ENCODE data around the gene PLCG1.

GRCh38 chr20:41094353-41095055 is 42.8 kb upstream of the PLCG1 start:
- TF ChIP-seq, protein P1, sequence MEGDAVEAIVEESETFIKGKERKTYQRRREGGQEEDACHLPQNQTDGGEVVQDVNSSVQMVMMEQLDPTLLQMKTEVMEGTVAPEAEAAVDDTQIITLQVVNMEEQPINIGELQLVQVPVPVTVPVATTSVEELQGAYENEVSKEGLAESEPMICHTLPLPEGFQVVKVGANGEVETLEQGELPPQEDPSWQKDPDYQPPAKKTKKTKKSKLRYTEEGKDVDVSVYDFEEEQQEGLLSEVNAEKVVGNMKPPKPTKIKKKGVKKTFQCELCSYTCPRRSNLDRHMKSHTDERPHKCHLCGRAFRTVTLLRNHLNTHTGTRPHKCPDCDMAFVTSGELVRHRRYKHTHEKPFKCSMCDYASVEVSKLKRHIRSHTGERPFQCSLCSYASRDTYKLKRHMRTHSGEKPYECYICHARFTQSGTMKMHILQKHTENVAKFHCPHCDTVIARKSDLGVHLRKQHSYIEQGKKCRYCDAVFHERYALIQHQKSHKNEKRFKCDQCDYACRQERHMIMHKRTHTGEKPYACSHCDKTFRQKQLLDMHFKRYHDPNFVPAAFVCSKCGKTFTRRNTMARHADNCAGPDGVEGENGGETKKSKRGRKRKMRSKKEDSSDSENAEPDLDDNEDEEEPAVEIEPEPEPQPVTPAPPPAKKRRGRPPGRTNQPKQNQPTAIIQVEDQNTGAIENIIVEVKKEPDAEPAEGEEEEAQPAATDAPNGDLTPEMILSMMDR (IDR thresholded peaks at IDR 0.05; ENCODE audit: poor library complexity, severe bottlenecking): no peak
- TF ChIP-seq EP300 (conservative IDR thresholded peaks at IDR 0.05; ENCODE audit: poor library complexity, severe bottlenecking) (no peak), RAD21 (conservative IDR thresholded peaks at IDR 0.05) (no peak), SMC3 (conservative IDR thresholded peaks at IDR 0.05; ENCODE audit: poor library complexity) (no peak), POLR2AphosphoS5 (IDR thresholded peaks at IDR 0.05) (no peak), EZH2 (IDR thresholded peaks at IDR 0.05; ENCODE audit: borderline replicate concordance, insufficient read depth, low read length, poor library complexity, severe bottlenecking) (no peak), TAF1 (IDR thresholded peaks at IDR 0.05; ENCODE audit: low read depth) (no peak)
- TF ChIP-seq, protein P2, sequence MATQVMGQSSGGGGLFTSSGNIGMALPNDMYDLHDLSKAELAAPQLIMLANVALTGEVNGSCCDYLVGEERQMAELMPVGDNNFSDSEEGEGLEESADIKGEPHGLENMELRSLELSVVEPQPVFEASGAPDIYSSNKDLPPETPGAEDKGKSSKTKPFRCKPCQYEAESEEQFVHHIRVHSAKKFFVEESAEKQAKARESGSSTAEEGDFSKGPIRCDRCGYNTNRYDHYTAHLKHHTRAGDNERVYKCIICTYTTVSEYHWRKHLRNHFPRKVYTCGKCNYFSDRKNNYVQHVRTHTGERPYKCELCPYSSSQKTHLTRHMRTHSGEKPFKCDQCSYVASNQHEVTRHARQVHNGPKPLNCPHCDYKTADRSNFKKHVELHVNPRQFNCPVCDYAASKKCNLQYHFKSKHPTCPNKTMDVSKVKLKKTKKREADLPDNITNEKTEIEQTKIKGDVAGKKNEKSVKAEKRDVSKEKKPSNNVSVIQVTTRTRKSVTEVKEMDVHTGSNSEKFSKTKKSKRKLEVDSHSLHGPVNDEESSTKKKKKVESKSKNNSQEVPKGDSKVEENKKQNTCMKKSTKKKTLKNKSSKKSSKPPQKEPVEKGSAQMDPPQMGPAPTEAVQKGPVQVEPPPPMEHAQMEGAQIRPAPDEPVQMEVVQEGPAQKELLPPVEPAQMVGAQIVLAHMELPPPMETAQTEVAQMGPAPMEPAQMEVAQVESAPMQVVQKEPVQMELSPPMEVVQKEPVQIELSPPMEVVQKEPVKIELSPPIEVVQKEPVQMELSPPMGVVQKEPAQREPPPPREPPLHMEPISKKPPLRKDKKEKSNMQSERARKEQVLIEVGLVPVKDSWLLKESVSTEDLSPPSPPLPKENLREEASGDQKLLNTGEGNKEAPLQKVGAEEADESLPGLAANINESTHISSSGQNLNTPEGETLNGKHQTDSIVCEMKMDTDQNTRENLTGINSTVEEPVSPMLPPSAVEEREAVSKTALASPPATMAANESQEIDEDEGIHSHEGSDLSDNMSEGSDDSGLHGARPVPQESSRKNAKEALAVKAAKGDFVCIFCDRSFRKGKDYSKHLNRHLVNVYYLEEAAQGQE (IDR thresholded peaks at IDR 0.05; ENCODE audit: borderline replicate concordance): no peak

Measured in neural cell (in vitro differentiated cells).